Fibroblast of lung (primary cell): Measurements from ENCODE around the gene OR6N1.

ENCODE experiments used
- CTCF ChIP-seq, 2 donors: IDR thresholded peaks in 1 of 2; conservative IDR thresholded peaks in 1 of 2; 1 replicate in 1 of 2; 2 replicates in 1 of 2; pipeline ENCODE4 v1.5.1; 2011 to 2012; ENCODE audit warnings: low read length in 2 of 2, control low read depth in 1 of 2, inconsistent platforms in 1 of 2, low read depth in 1 of 2, mild to moderate bottlenecking in 1 of 2
- EZH2 ChIP-seq: IDR thresholded peaks from 2 replicates; pipeline ENCODE4 v1.5.1; 2012; ENCODE audit warnings: low read length, control low read depth, mild to moderate bottlenecking; ENCODE audit errors: missing control alignments

- TF ChIP-seq CTCF (conservative IDR thresholded peaks at IDR 0.05 in 1 of 2, IDR thresholded peaks at IDR 0.05 in 1 of 2; ENCODE audit: low read depth in 1 of 2, low read length in 2 of 2), result no peak
- no peak for TF ChIP-seq EZH2
These were observed 46.6 kb upstream of the OR6N1 start for GRCh38 chr1:158818560-158818959.
